NCI-H1105 (cell line): Measurements from ENCODE around the gene NOM1.
A peak's percentile ranks its signal among the peaks of the same experiment; 100 is the strongest.

Experiments
- DNase-seq: peaks from one replicate; lab custom pipeline; 2025; lab: John Stamatoyannopoulos, UW

The NOM1 gene

DNA sequence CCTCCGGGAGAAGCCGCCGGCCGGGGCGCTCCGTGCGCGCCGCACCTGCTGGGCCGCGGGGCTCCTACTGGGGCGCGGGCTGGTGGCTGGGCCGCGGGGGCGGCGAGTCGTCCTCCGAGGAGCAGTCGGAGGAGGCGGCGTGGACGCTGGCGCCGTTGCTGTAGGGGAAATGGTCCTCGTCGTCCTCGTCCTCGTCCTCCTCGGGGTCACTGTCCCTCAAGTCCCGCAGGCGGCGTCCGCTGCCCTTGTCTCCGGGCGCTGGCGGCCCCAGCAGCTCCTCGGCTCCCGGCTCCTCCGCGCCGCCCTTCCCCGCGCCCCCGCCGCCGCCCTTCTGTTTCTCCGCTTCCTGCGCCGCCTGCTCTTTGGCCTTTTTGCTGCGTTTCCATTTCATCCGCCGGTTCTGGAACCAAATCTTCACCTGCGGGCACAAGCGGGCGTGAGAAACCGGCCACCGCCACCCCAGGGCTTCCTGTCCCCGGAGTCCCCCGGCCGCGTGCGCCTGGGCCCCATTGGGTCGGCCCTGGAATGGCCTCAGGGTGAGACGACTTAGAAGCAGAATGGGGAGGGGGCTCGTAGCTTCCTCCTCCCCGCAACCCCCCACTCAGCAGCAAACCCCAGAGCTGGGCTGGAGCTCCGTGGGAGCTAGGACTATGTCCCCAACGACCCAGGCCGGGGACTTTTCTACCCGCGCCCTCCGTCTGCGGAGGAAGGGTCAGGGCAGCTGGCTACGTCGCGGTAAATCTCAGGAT, 56.1 kb downstream of the NOM1 start:
- no peak for DNase-seq

DNA sequence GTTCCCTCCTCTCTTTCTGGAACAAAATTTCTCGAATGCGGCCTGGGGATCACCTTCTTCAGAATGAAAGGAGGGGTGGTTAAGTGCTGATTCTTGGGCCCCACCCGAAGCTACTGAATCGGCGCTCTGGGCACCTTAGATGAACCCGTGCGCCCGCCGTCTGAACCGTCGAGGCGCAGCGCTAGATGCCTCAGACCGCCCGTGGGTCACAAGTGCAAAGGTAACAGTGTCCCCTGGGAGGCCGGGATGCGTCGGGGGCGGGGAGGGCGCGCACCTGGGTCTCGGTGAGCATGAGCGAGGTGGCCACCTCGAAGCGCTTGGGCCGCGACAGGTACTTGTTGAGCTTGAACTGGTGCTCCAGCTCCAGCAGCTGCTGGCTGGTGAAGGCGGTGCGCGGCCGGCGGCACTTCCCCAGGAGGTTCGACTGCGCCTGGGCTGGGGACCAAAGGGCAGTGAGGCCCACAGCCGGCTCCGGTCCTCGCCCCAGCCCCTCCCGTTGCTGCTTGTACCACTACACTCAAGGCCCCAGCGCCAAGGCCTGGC, 56.8 kb downstream of the NOM1 start:
- no peak for DNase-seq

DNA sequence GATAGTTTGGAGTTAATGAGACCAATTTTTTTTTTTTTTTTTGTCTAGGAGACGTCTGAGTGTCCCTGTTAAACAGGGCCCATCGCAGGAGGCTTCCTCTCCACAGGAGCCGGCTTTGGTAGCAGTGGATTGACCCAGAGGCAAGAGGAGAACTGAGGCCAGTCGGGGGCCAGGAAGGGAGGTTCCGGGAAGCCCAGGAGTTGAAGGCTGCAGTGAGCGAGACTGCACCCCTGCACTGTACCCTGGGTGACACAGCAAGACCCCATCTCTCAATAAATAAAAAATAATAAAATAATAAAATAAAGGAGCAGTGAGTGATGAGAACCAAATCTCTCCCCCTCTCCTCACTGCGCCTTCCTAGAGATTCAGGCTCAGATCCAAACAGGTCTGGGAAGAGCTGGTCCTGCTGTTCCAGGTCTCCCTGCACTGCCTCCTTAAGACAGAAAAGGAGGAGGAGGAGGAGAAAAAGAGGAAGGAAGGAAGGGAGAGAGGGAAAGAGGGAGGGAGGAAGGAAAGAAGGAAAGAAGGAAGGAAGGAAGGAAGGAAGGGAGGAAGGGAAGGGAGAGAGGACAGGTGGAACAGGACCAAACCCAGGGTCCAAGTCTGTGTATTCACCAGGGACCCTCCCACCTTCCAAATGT, 57.4 kb downstream of the NOM1 start:
- DNase-seq = no peak

DNA sequence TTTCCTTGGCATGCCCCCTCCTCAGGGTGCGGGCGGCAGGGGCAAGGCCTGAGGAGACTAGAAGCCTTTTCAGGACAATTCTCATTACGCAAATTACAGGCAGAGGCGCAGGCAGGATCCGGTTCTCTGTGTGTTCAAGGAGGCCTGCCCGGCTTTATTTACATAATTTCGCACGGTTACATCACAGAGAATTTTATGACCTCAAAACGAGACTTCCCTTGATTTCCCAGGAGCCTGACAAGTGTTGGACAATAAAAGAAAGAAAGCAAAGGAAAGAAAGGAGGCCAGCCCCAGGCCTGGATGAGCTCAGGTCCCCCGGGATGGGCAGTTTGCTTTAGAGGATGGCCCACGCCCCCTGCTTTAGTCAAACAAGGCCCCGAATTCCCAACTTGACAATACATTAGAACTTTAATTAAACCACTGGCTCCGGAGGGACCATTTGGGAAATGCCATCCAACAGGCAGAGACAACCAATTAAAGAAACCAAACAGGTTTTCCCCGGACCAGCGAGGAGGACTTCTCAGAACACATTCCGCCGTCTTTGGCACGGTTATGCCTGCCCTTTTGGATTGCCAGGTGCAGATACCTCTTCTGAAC, 58.1 kb downstream of the NOM1 start:
- no peak for DNase-seq

DNA sequence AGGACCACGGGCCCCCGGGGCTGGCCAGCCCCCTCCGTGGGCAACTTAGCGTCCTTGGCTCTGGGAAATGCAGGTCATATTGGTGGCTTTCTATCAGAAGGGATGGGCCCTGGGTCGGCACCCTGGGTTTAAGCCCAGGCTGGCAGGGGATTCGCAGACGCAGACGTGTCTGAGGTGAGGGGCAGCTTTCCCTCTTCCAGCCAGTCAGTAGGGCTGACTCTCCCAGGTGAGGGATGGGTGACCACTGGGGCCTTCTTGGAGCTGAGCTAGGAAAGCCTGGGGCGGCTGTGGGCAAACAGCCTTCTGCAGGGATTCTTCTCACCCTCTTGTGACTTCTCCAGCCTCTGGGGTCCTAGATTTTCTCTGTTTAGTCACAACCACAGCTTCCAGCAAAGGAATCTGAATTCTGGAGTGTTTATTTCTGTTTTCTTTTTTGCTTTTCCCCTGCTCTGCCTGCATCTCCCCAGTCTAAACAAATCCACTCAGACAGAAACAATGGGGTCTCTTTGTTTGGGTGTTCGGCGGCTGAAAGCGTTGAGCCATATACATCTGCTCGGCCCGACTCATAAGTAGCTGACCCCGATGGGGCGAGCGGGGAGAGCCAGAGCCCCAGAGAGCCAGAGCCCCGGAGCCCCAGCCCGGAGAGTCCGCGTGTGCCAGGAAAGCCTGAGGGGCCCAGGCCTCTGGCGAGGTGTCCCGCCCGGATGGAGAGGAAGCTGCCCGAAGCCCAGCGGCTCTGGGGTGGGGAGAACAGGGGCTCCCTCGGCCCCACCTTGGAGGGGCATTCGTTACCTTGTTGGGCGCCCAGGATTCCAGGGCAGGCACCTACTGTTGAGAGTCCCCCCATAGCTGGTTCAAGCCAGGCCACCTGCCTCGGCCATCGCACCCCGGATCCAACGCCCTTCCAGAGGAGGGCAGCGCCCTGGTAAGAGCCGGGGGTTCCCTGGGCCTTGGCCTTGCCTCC, 59.0 kb downstream of the NOM1 start:
- no peak for DNase-seq

DNA sequence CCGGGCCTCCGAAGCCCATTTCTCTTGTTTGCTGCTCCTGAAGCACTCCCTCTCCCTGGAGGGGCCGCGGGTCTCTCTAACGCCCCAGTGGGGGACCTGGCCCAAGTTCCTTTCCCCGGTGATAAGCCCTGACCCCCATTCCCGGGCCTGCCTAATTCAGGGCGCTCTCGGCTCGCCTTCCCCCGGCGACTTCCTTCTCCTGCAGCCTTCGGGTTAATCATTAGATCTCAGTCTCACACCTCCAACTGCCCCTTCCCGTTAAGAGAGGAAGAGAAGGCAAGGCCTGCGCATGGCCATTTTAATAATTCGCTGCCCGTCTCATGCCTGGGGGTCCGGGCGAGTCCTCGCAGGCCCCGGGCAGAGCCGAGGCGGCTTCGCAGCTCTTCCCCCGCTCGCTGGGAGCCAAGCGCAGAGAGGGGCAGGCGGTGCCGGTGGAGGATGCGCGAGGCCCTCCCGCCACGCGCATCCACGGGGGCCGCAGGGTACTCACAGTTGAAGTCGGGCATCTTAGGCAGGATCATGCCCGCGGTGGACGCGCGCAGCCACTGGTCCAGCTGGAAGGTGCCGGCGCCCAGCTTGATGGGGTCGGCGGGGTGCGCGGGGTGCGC, 59.8 kb downstream of the NOM1 start:
- no peak for DNase-seq

DNA sequence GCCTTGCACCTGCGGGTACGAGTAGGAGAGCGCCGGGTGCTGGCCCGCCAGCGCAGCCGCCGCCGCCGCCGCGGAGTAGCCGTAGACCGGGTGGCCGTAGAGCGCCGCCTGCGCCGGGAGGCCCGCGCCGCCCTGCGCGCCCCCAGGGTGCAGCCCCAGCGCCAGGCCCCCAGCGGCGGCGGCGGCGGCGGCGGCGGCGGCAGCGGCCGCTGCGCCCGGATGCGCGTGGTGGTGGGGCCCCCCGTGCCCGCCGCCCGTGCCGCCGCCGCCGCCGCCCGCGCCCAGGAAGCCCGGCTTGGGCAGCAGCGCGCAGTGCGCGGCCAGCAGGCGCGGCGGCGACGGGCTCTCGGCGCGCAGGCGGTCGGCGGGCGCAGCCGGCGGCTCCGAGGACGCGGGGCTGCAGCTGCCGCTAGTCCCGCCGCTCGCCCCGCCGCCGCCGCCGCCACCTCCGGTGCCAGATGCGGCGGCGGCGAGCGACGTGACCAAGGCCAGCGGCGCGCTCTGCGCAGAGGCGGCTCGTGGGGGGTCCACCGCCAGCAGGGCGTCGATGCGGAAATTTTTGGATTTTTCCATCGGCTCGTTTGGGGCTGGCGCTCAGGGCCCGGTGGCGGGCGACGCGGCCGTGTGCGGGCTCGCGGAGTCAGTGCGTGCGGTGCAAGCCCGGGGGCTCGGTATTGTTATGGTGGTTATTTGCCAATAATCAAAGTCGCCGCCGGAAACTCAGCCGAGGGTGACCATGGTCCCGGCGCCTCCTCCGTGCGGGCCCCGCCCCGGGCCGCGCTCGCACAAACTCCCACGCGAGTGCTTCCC, 60.5 kb downstream of the NOM1 start:
- no peak for DNase-seq

DNA sequence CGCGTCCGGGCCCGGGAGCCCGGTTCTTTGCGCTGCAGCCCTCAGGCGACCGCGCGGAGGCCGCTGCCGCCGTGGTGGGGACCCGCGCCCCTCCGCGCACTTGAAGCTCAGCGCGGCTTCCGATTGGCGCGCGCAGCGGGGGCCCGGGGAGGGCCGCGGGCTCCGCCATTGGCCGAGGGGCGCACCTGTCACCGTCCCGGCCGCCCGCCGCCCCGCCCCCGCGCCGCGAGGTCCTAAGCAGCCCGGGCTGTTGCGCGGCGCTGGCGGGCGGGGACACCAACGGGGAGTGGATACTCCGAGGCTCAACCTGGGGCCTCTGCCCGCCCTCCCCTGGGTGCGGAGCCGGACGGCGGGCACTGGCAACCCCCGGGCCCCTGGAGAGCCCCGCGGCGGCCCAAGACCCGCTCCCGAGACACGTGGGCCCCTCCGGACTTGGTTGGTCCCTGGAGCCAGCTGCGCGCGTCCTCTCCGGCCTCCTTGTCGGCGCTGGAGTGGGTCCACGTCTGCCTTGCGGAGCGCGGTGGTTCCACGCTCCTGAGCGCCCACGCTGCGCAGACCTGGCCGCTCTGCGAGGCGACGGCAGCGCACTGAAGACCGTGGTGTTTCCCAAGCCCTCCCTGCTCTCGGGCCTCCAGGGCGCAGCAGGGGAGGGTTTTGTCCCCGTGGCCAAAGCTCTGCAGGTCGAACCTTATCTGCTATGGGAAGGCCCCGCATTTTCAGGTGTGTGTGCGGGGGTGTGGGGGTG, 61.2 kb downstream of the NOM1 start, which contains the start of gene MNX1:
TSS of gene MNX1 (minus strand) at position 76 of the 745 bp plus-strand sequence. CDS start 313 bp downstream, outside the sequence.
- DNase-seq = peak; percentile 87

DNA sequence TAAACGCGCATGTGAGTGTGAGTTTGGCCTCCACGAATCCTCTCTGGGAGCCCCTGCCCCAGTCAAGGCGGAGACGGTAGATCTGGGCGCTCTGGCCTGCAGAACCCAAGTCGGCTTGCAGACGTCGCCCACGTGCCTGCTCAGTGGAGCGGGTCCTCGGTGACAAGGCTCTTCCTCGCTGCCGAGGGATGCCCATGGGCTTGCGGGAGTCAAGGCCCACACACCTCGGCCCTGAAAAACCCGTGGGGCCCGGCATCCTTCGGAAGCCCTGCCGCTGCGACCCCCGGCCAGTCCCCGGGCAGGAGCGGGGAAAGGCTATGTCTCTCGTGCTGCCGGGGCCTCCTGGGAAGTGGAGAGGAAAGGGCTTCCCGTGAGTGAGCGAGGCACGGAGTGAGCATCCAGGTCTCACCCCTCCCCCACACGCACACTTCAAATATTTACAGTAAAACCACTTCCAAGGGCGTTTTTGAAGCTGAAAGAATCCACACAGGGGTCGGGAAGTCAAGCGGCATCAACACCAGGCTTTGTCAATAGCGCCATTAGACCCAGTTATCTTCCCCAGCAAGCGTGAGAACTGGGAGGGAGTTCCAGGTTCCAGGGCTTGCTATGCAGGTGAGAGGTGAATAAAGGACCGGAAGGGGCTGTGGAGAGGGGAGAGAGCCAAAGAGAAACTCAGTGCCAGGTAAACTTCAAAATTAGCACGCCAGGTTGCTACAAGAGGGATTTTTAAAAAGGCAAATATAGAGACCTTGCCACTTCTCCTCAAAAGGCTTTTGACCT, 62.0 kb downstream of the NOM1 start:
- no peak for DNase-seq

DNA sequence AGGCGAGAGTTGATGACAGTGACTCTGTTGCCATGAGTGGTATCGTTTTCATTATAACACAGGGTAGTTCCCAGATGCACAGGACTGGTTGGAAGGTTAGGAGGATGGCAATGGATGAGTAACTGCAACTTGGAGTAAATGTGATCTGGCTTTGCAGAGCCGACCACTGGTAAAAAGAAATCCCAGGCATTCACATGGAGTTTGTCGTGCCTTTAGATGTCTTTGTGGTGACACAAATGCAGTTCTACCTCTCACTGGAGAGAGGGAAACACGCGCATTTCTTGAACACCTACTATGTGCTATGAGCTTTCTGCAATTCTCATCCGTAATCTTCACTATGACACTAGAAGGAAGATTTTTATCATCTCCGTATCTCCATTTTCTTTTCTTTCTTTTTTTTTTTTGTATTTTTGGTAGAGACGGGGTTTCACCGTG, 62.6 kb downstream of the NOM1 start:
- DNase-seq = no peak

DNA sequence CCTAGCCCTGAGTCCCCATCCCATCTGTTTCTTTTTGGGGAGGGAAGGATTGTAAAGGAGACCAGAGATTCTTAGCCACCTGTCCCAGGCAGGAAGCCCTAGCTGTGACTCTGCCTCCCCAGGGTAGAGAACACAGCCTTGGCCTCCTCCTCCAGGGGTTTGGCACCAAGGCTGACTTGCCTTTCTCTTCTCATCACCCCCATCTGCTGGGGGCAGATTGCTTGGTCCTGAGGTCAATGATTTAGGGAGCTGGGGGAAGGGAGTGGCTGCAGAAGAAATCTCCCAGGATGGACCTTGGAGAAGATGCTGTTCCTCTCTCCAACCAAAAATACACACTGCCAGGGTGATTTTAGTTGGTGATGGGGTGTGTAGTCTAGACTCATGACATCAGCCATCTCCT, 63.6 kb downstream of the NOM1 start:
- no peak for DNase-seq

DNA sequence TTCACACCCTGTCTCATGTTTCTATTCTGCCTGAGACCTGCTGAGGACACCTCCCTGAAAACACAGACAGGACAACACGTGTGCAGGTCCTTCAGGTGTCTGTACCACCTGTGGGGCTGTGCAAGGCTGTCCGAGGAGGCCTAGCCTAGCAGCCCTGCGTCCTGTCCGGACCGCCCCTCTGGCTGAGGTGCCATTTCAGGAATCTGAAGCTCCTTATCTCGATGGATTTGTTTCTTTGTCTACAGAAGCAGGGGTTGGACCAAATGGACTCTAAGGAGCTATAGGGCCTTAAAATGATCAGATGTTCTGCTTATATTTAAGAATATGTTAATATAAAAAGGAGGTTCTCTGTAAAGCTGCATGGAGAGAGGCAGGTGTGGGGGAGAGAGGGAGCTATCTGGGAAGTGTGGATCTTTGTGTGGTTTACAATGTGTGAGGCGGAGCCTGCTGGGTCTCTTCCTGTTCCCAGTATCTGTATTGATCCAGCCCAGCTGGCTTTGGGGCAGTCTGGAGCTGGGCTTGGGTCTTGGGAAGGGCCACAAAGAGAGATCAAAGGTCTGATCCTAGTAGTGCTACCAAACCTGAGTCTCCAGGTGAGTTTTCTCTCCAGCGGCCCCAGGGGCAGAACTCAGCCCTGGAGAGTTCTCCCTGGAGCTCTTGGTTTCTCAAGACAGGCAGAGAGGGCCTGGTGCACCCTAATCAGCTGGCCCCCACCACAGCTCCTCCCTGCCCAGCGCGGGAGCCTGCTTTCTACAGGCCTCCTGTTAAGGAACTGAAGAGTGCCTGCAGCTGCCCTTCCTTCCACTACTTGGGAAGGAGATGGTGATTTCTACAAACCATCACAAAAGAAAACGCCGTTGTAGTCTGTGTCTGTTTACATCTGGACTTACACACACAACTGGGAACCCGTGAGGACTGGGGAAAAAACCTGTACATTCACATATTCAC, 64.4 kb downstream of the NOM1 start:
- no peak for DNase-seq

DNA sequence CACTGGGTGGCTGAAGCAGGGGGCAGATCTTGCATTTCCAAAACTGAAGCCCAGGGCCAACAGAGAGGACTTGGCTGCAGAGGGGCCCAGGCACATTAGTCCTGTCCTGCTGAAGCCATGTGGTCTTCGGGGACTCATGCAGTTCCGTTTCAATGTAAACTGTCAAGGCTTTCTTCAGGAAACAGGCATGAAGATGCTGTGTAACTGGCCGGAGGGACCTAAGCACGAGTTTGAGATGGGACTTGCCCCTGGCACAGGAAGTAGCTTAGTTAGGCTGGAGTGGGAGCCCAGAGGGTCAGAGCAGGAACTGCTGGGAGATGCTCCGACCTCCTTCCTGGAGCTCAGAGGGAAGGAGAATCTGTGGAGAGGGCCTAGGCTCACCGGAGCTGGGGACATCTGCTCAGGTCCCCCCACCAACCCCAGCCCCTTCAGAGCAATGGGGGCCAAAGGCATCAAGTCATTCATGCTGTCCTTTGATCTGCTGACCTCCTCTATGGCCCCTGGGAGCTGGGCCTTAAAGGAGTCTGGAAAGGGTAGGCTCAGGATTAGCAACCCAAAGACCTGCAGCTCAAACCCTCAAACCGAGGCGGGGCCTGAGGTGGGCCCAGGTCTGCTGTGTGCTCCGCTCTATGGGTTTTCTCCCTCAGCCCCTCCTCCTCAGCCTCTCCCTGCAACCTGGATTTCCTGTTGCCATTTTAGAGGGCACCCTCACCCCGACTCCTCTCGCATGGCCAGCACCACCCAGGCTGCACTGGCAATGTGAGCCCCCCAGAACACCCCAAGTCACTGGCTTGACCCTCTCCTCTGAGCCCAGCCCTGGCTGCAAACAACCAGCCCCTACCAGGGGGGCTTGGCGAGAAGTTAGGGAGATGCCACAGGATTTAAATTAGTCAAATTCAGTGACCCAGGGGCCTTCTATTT, 65.4 kb downstream of the NOM1 start:
- DNase-seq = no peak

DNA sequence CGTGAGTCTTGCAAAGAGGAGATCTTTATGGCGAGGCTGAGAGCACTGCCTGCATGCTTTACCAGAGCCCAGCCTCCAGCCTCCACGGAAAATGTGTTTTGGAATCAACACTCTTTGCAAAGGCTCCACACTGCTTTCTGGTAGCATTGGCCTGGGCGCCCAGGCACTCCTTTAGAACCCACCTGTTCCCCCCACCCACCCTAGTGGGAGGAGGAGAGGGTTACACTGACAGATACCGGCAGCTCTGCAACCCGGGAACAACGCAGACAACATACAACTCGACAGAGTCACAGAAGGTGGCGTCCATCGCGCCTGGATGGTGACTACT, 66.5 kb downstream of the NOM1 start:
- no peak for DNase-seq

DNA sequence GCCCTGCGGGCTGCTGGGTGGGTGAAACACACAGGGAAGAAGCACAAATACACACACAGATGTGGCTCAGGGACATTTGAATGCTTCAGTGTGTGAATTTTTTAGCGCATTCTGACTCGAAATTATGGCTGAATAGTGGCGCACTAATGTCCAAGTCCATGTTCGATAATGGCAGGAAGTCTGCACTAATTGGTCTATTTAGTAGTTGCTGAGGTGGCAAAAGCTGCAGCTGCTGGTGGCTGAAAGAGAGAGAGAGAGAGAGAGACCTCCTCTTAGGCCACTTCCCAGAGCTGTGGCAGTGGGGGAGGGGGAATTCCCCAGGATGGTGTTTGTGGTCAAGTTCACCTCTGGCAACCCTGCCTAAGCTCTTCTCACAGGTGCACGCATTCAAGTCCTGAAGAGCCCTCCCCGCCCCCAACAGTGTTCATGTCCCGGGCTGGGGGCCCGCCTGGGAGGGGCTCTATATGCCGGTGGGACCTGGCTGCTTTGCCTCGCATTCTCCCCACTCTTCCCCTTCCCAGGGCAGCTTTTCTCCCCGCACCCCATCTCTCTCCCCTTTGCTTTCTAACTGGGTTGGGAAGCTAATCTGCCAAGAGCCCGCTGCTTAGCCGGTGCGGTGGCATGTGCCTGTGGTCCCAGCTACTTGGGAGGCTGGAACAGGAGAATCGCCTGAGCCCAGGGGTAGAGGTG, 67.0 kb downstream of the NOM1 start:
- DNase-seq = no peak

DNA sequence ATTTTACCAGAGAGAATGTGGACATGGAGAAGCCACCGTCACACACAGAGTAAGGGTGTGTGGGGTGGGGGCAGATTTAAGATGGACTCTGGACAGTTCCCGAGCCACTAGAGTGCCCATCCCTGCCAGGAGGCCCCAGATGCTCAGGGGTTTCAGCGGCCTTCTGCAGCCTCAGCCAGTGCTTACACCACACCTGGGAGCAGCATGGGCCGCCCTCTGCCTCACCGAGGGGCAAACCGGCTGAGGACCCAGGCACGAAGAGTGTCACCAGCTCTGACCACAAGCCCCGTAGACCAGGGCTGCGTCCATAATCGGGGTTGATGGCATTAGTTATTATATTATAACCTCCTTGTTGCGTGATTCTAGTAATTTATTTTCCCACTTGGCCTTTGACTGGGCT, 67.6 kb downstream of the NOM1 start:
- no peak for DNase-seq
